ENCODE measurements around the gene DGAT2L6. TPM values are rescaled to one million over a fixed set of nuclear protein-coding genes. Genes with fewer than 3 reads are reported as not detected.

Gene DGAT2L6
- total RNA-seq, 2 donors from 2014 or later = not detected

Other genes starting within 250 kb of the DGAT2L6 start
- not detected for gene AWAT2, start 127.5 kb upstream of the DGAT2L6 start, total RNA-seq
- not detected for gene OTUD6A, start 115.0 kb upstream of the DGAT2L6 start, total RNA-seq
- gene IGBP1, start 44.0 kb upstream of the DGAT2L6 start, total RNA-seq = 10 to 100 TPM; 47.1 to 50.4 TPM
- gene AWAT1, start 57.2 kb downstream of the DGAT2L6 start, total RNA-seq = not detected
- gene P2RY4, start 82.7 kb downstream of the DGAT2L6 start, total RNA-seq = not detected
- gene ARR3, start 90.9 kb downstream of the DGAT2L6 start, total RNA-seq = not detected
- gene RAB41, start 104.7 kb downstream of the DGAT2L6 start, total RNA-seq = not detected
- 10 to 100 TPM; 30.2 to 44.5 TPM for gene PDZD11, start 112.4 kb downstream of the DGAT2L6 start, total RNA-seq
- gene KIF4A, start 112.6 kb downstream of the DGAT2L6 start, total RNA-seq = under 1 TPM; 0.08 to 0.41 TPM
- gene GDPD2, start 245.8 kb downstream of the DGAT2L6 start, total RNA-seq = not detected

Data from right atrium auricular region (tissue), 2 donors.